ENCODE data around the gene HACD2.

Gene HACD2

GRCh38 chr3:123486460-123486859, 98.4 kb downstream of the HACD2 start:
- Mint-ChIP-seq H3K4me1 (no peaks in the 10 kb centered on the region), H3K36me3 (no peaks in the 10 kb centered on the region)
- CTCF ChIA-PET, result no interaction called here

GRCh38 chr3:123485551-123485950, 99.3 kb downstream of the HACD2 start:
- Mint-ChIP-seq H3K27ac (no peak overlapping the region), H3K4me1 (no peaks in the 10 kb centered on the region), H3K9me3 (no peaks in the 10 kb centered on the region), H3K36me3 (no peaks in the 10 kb centered on the region), H3K4me3 (no peak overlapping the region), H3K27me3 (peaks cover under 1% of the 10 kb centered on the region)
- DNase-seq, result no peak
- CTCF ChIA-PET, result no interaction called here

More at GRCh38 chr3:123486460-123486859, 98.4 kb downstream of the HACD2 start:
- H3K9me3 Mint-ChIP-seq, result no peaks in the 10 kb centered on the region
- H3K4me3 Mint-ChIP-seq, result no peak overlapping the region
- H3K27ac Mint-ChIP-seq, result no peak overlapping the region
- no peaks in the 10 kb centered on the region for H3K27me3 Mint-ChIP-seq
- no peak for DNase-seq

GRCh38 chr3:123483146-123483545, 101.7 kb downstream of the HACD2 start:
- H3K27ac Mint-ChIP-seq, result no peak overlapping the region
- no peak overlapping the region for H3K4me3 Mint-ChIP-seq
- no peaks in the 10 kb centered on the region for H3K36me3 Mint-ChIP-seq
- CTCF ChIA-PET, result no interaction called here
- H3K9me3 Mint-ChIP-seq, result no peaks in the 10 kb centered on the region
- DNase-seq, result no peak
- H3K4me1 Mint-ChIP-seq, result no peaks in the 10 kb centered on the region
- peaks cover 12% of the 10 kb centered on the region for H3K27me3 Mint-ChIP-seq

DNA sequence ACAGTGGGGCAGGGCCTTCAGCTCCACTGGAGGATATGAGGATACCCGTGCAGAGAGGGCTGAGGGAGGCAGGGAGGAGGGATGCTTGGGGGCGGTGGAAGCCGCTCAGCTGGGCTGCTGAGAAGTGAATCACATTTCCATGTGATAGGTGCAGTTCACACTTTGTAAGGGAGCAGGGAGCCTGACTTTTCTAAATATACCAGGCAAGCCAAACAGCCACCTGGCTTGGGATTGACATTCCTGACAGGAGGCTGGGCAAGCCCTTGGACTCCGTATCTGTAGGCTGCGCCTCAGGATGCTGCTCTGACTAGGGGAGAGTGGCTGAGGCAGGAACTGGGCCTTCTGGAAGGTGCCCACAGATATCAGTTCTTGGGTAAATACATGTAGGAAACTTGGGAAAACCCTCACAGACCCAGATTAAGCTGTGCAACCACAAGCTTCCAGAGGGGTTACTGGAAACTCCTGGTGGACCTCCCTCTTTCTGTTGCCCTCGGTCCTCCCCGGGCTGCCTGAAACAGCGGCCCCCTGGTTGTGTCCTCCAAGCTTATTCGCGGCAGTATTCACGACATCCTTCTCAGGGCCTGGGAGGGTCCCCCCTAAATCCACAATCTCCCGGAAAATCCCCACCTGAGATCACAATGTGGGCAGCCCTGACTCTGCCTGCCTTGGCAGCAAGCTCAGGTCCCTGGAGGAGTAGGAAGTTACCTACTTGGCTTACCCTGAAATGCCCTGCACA, 103.0 kb downstream of the HACD2 start:
- H3K27ac Mint-ChIP-seq, result no peak overlapping the region

DNA sequence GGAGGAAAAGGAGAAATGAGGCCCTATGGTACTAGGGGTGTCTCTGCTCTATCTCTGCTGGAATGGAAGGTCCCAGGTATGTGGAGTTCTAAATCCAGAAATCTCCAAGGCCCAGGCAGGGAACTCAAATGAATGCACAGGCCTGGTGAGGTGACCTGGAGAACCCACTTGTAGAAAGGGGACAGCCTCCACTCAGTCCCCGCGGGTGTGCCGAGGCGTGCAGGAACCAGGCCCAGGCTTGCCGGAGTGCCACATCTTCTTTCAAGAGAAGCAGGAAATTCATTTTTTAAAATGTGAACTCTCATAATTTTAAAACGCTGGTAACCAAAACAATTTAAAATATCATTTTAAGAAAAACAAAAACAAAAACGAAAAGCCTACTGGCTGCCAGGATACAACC, 103.8 kb downstream of the HACD2 start:
- Mint-ChIP-seq H3K27ac (no peak overlapping the region), H3K4me3 (no peak overlapping the region), H3K9me3 (no peaks in the 10 kb centered on the region), H3K36me3 (no peaks in the 10 kb centered on the region), H3K27me3 (peaks cover 20% of the 10 kb centered on the region), H3K4me1 (no peaks in the 10 kb centered on the region)
- DNase-seq, result no peak
- CTCF ChIA-PET, result no interaction called here

More for the DNA sequence above, 103.0 kb downstream of the HACD2 start:
- no peaks in the 10 kb centered on the region for H3K36me3 Mint-ChIP-seq
- no peaks in the 10 kb centered on the region for H3K4me1 Mint-ChIP-seq
- H3K9me3 Mint-ChIP-seq, result no peaks in the 10 kb centered on the region
- DNase-seq, result no peak
- CTCF ChIA-PET, result no interaction called here
- H3K4me3 Mint-ChIP-seq, result no peak overlapping the region
- H3K27me3 Mint-ChIP-seq, result peaks cover 17% of the 10 kb centered on the region

DNA sequence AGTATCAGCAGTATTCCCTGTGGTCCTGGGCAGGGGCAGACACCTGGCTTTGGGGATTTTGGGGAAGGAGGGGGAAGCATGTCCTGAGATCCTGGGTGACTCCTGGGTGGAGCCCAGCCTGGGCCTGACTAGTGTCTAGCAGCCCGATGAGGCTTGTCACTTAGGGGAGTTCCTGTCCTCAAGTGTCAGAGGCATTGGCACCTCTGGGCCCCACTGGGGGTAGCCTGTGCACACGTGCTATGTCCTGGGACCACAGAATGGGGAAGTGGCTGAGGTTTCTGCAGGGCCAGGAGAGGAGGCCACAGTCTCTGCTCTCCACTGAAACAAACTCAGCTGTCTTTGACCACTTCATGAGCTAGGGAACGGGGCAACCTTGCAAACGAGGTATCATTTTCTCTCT, 104.4 kb downstream of the HACD2 start:
- Mint-ChIP-seq H3K27me3 (peaks cover 26% of the 10 kb centered on the region), H3K4me1 (no peaks in the 10 kb centered on the region), H3K27ac (no peak overlapping the region), H3K4me3 (no peak overlapping the region), H3K36me3 (no peaks in the 10 kb centered on the region), H3K9me3 (no peaks in the 10 kb centered on the region)
- CTCF ChIA-PET, result no interaction called here
- DNase-seq, result no peak

DNA sequence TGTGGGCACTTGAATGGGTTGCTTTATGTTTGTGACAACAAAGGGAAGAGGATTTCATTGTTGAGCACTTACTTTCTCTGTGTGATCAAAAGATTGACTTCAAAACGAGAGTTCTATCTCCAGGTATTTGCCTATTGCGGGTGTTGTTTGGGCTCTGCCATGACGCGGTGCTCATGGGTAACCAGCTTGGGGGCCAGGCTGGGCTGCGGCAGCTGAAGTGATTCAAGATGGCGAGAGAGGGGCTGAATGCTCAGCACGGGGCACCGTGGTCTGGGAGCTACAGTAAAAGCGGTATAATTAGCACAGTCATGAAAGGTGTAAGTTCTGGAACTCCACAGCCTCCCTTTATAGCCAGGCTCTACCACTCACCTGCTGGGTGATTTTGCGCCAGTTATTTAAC, 105.0 kb downstream of the HACD2 start:
- H3K4me1 Mint-ChIP-seq, result peaks cover 2% of the 10 kb centered on the region
- H3K27me3 Mint-ChIP-seq, result peaks cover 31% of the 10 kb centered on the region
- H3K4me3 Mint-ChIP-seq, result no peak overlapping the region
- no peak overlapping the region for H3K27ac Mint-ChIP-seq
- H3K9me3 Mint-ChIP-seq, result no peaks in the 10 kb centered on the region
- CTCF ChIA-PET, result no interaction called here
- no peaks in the 10 kb centered on the region for H3K36me3 Mint-ChIP-seq
- DNase-seq, result no peak

- Mint-ChIP-seq H3K27me3 (peaks cover 39% of the 10 kb centered on the region), H3K36me3 (no peaks in the 10 kb centered on the region), H3K4me3 (no peak overlapping the region), H3K27ac (no peak overlapping the region), H3K4me1 (peaks cover 2% of the 10 kb centered on the region), H3K9me3 (no peaks in the 10 kb centered on the region)
- CTCF ChIA-PET, result no interaction called here
- no peak for DNase-seq
Observed at GRCh38 chr3:123478314-123478713, 106.5 kb downstream of the HACD2 start.

GRCh38 chr3:123476967-123477750, 107.7 kb downstream of the HACD2 start:
- no peak overlapping the region for H3K4me3 Mint-ChIP-seq
- H3K27ac Mint-ChIP-seq, result no peak overlapping the region
- CTCF ChIA-PET, result interaction anchor here (1.1 kb wide), 1 partner anchor 12 kb away, joined by 3 read pairs; no protein-coding TSS in a partner anchor

GRCh38 chr3:123475786-123476185, 109.1 kb downstream of the HACD2 start:
- DNase-seq, result no peak
- CTCF ChIA-PET, result interaction anchor here (1.1 kb wide), 1 partner anchor 13 kb away, joined by 3 read pairs; no protein-coding TSS in a partner anchor
- Mint-ChIP-seq H3K9me3 (no peaks in the 10 kb centered on the region), H3K36me3 (no peaks in the 10 kb centered on the region), H3K4me1 (peaks cover 2% of the 10 kb centered on the region), H3K4me3 (no peak overlapping the region), H3K27me3 (peaks cover 39% of the 10 kb centered on the region), H3K27ac (no peak overlapping the region)

More at GRCh38 chr3:123476967-123477750, 107.7 kb downstream of the HACD2 start:
- H3K9me3 Mint-ChIP-seq, result no peaks in the 10 kb centered on the region
- peaks cover 2% of the 10 kb centered on the region for H3K4me1 Mint-ChIP-seq
- H3K36me3 Mint-ChIP-seq, result no peaks in the 10 kb centered on the region
- H3K27me3 Mint-ChIP-seq, result peaks cover 39% of the 10 kb centered on the region
- no peak for DNase-seq

DNA sequence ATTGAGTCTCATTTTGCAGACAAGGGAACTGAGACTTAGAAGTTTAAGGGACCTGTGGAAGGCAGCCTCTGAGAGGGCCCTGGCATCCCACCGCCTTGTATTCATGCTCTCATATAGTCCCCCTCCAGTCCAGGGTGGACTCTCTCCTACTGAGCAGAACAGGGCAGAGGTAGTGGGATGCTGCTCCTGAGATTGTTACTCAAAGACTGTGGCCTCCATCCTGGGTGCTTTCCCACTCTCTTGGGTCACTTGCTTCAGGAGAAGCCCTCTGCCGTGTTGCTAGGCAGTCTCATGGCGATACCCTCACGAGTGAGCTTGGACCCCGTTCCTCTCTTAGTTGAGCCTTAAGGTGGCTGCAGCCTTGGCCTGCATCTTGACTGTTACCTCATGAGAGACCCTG, 113.7 kb downstream of the HACD2 start:
- H3K27ac Mint-ChIP-seq, result no peak overlapping the region

GRCh38 chr3:123469323-123469995, 115.4 kb downstream of the HACD2 start:
- no peaks in the 10 kb centered on the region for H3K4me1 Mint-ChIP-seq
- H3K27ac Mint-ChIP-seq, result no peak overlapping the region
- DNase-seq, result no peak
- no peaks in the 10 kb centered on the region for H3K36me3 Mint-ChIP-seq
- H3K9me3 Mint-ChIP-seq, result no peaks in the 10 kb centered on the region
- CTCF ChIA-PET, result no interaction called here
- H3K27me3 Mint-ChIP-seq, result peaks cover 33% of the 10 kb centered on the region
- no peak overlapping the region for H3K4me3 Mint-ChIP-seq

More for the DNA sequence above, 113.7 kb downstream of the HACD2 start:
- Mint-ChIP-seq H3K9me3 (no peaks in the 10 kb centered on the region), H3K4me3 (no peak overlapping the region), H3K4me1 (peaks cover 2% of the 10 kb centered on the region), H3K27me3 (peaks cover 37% of the 10 kb centered on the region), H3K36me3 (no peaks in the 10 kb centered on the region)
- DNase-seq, result no peak
- CTCF ChIA-PET, result no interaction called here

- Mint-ChIP-seq H3K4me3 (no peak overlapping the region), H3K27me3 (peaks cover 42% of the 10 kb centered on the region), H3K9me3 (no peaks in the 10 kb centered on the region), H3K36me3 (no peaks in the 10 kb centered on the region), H3K4me1 (no peaks in the 10 kb centered on the region), H3K27ac (no peak overlapping the region)
- CTCF ChIA-PET, result no interaction called here
- no peak for DNase-seq
Observed at GRCh38 chr3:123467046-123467445, 117.8 kb downstream of the HACD2 start.

- H3K36me3 Mint-ChIP-seq, result no peaks in the 10 kb centered on the region
Observed at GRCh38 chr3:123464211-123464610, 120.6 kb downstream of the HACD2 start.

More at GRCh38 chr3:123464211-123464610, 120.6 kb downstream of the HACD2 start:
- Mint-ChIP-seq H3K27ac (no peak overlapping the region), H3K4me3 (no peak overlapping the region), H3K9me3 (no peaks in the 10 kb centered on the region), H3K4me1 (no peaks in the 10 kb centered on the region), H3K27me3 (peaks cover 53% of the 10 kb centered on the region)
- DNase-seq, result no peak
- CTCF ChIA-PET, result interaction anchor here (0.7 kb wide), 1 partner anchor 40 kb away, joined by 3 read pairs; no protein-coding TSS in a partner anchor
